GM21526 (cell line): ENCODE data around the gene KHK.

ENCODE experiments used
- ATAC-seq: cut with Tn5 transposase; IDR thresholded peaks from one replicate; pipeline ENCODE4 v1.9.1; 2021; ENCODE audit warnings: moderate library complexity; ENCODE audit not compliant: unreplicated experiment, low FRiP score

KHK gene

GRCh38 chr2:27149570-27150405, 63.2 kb downstream of the KHK start:
- no peak for ATAC-seq
